ENCODE data around the gene PLXNA4. TPM values are rescaled to one million over a fixed set of nuclear protein-coding genes. Genes with fewer than 3 reads are reported as not detected.
A peak's percentile ranks its signal among the peaks of the same experiment; 100 is the strongest.

Gene PLXNA4
- total and polyA plus RNA-seq, 2 donors from 2014 or later: 0.17 to 3.5 TPM

- Histone ChIP-seq H3K27ac (ENCODE audit: low read depth in 2 of 2, low read length in 2 of 2) (no peak overlapping the region), H3K9ac (ENCODE audit: low read length in 3 of 3) (no peak overlapping the region), H3K4me1 (ENCODE audit: control insufficient read depth in 2 of 3, insufficient read depth in 2 of 3, low read depth in 1 of 3, low read length in 3 of 3) (peaks cover 0 to 18% (median 14%) of the 10 kb centered on the region in 3 donors), H3K36me3 (ENCODE audit: control insufficient read depth in 2 of 3, insufficient read depth in 3 of 3, low read length in 3 of 3) (no peaks in the 10 kb centered on the region), H3K9me3 (ENCODE audit: control insufficient read depth in 2 of 3, insufficient read depth in 1 of 3, low read length in 3 of 3) (no peaks in the 10 kb centered on the region), H3K27me3 (ENCODE audit: control insufficient read depth, insufficient read depth, low read length) (no peaks in the 10 kb centered on the region), H3K4me3 (ENCODE audit: low read length in 3 of 3) (no peak overlapping the region)
- no peak for FAIRE-seq
- peak in 1 of 5 donors; percentile 12 for DNase-seq
- TF ChIP-seq, protein P1, sequence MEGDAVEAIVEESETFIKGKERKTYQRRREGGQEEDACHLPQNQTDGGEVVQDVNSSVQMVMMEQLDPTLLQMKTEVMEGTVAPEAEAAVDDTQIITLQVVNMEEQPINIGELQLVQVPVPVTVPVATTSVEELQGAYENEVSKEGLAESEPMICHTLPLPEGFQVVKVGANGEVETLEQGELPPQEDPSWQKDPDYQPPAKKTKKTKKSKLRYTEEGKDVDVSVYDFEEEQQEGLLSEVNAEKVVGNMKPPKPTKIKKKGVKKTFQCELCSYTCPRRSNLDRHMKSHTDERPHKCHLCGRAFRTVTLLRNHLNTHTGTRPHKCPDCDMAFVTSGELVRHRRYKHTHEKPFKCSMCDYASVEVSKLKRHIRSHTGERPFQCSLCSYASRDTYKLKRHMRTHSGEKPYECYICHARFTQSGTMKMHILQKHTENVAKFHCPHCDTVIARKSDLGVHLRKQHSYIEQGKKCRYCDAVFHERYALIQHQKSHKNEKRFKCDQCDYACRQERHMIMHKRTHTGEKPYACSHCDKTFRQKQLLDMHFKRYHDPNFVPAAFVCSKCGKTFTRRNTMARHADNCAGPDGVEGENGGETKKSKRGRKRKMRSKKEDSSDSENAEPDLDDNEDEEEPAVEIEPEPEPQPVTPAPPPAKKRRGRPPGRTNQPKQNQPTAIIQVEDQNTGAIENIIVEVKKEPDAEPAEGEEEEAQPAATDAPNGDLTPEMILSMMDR (IDR thresholded peaks at IDR 0.05; ENCODE audit: borderline replicate concordance, extremely low read depth, insufficient read depth): no peak
- intact Hi-C loops (cut with DNase I): no loop called here
Measured at GRCh38 chr7:132377703-132378584, 198.3 kb downstream of the PLXNA4 start.

GRCh38 chr7:132377015-132377414 lies 199.3 kb downstream of the PLXNA4 start:
- FAIRE-seq (no peak), DNase-seq (peak in 1 of 5 donors; percentile 53)
- H3K9ac ChIP-seq (ENCODE audit: low read length in 3 of 3): no peak overlapping the region
- H3K36me3 ChIP-seq (ENCODE audit: control insufficient read depth in 2 of 3, insufficient read depth in 3 of 3, low read length in 3 of 3): no peaks in the 10 kb centered on the region
- no peak overlapping the region for H3K4me3 ChIP-seq (ENCODE audit: low read length in 3 of 3)
- H3K9me3 ChIP-seq (ENCODE audit: control insufficient read depth in 2 of 3, insufficient read depth in 1 of 3, low read length in 3 of 3): no peaks in the 10 kb centered on the region
- H3K27me3 ChIP-seq (ENCODE audit: control insufficient read depth, insufficient read depth, low read length): no peaks in the 10 kb centered on the region
- peaks cover 0 to 18% (median 14%) of the 10 kb centered on the region in 3 donors for H3K4me1 ChIP-seq (ENCODE audit: control insufficient read depth in 2 of 3, insufficient read depth in 2 of 3, low read depth in 1 of 3, low read length in 3 of 3)
- no peak overlapping the region for H3K27ac ChIP-seq (ENCODE audit: low read depth in 2 of 2, low read length in 2 of 2)
- TF ChIP-seq, protein P1 (IDR thresholded peaks at IDR 0.05; ENCODE audit: borderline replicate concordance, extremely low read depth, insufficient read depth): no peak
- intact Hi-C loops (cut with DNase I): no loop called here

DNA sequence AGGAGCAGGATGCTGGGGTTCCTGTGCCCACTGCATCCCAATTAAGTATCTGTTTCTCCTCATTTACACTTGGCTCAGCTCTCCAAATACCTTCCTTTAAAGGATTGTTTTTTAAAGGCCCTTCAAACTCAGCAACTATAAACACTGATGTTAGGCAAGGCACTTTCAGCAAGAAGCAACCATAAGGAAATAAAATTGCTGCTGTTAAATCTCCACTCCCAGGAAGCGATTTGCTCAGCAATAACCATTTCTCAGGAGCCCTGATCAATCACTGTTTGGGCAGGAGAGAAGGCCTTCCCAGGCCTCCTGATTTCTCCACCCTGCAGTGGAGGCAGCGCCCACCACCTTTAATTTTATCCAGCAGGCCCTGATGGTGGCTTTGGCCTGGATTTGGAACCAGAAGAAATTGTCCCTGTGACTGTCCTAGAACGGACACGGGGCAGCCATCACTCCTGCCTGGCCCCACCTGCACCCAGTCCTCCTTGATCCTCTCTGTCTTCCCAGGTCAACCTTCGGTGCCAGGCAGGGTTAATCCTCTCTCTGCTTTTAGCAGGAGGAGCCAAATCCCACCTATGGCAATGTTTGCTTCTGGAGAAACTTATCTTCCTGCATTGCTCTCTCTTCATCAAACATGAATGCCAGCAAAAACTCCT lies 199.8 kb downstream of the PLXNA4 start:
- FAIRE-seq (no peak), DNase-seq (no peak)
- no peaks in the 10 kb centered on the region for H3K27me3 ChIP-seq (ENCODE audit: control insufficient read depth, insufficient read depth, low read length)
- H3K4me3 ChIP-seq (ENCODE audit: low read length in 3 of 3): no peak overlapping the region
- intact Hi-C loops (cut with DNase I): no loop called here
- H3K36me3 ChIP-seq (ENCODE audit: control insufficient read depth in 2 of 3, insufficient read depth in 3 of 3, low read length in 3 of 3): no peaks in the 10 kb centered on the region
- H3K9ac ChIP-seq (ENCODE audit: low read length in 3 of 3): no peak overlapping the region
- no peak overlapping the region for H3K27ac ChIP-seq (ENCODE audit: low read depth in 2 of 2, low read length in 2 of 2)
- TF ChIP-seq, protein P1 (IDR thresholded peaks at IDR 0.05; ENCODE audit: borderline replicate concordance, extremely low read depth, insufficient read depth): no peak
- no peaks in the 10 kb centered on the region for H3K9me3 ChIP-seq (ENCODE audit: control insufficient read depth in 2 of 3, insufficient read depth in 1 of 3, low read length in 3 of 3)
- H3K4me1 ChIP-seq (ENCODE audit: control insufficient read depth in 2 of 3, insufficient read depth in 2 of 3, low read depth in 1 of 3, low read length in 3 of 3): peaks cover 0 to 16% (median 14%) of the 10 kb centered on the region in 3 donors
